OCI-LY3 (cell line): ENCODE results near the gene DPAGT1.

Source experiments
- H2AFZ ChIP-seq: fragments of 200-600, 300-600 bp; shearing (Covaris generic); 2 replicates; pipeline ENCODE4 v1.6.0; 2014; ENCODE audit warnings: antibody characterized with exemption, low read depth, low read length
- H3K27ac ChIP-seq: fragments of 200-600, 300-600 bp; sonication (generic); 2 replicates; pipeline ENCODE4 v1.5.1; 2014; ENCODE audit warnings: mild to moderate bottlenecking, low read length, moderate library complexity, mixed read lengths
- H3K27me3 ChIP-seq: fragments of 200-600, 300-600 bp; sonication (generic); 2 replicates; pipeline ENCODE4 v1.6.1; 2014; ENCODE audit warnings: low read depth, low read length, mixed read lengths
- H3K36me3 ChIP-seq: fragments of 200-600, 300-600 bp; sonication (generic); replicated peaks from 2 replicates; pipeline ENCODE3; 2014; ENCODE audit warnings: low read depth, low read length, mixed read lengths
- H3K4me1 ChIP-seq: fragments of 300-600, 200-600 bp; sonication (generic); 2 replicates; pipeline ENCODE4 v1.6.1; 2014; ENCODE audit warnings: low read length, mixed read lengths
- H3K4me2 ChIP-seq: fragments of 200-600, 300-600 bp; sonication (generic); 2 replicates; pipeline ENCODE4 v1.6.1; 2014; ENCODE audit warnings: low read length, mixed read lengths
- H3K4me3 ChIP-seq: fragments of 300-600, 200-600 bp; sonication (generic); 2 replicates; pipeline ENCODE4 v1.5.1; 2014; ENCODE audit warnings: antibody characterized with exemption, mild to moderate bottlenecking, low read length, moderate library complexity
- H3K79me2 ChIP-seq: fragments of 300-600, 200-600 bp; shearing (Covaris generic); 2 replicates; pipeline ENCODE4 v1.6.1; 2014; ENCODE audit warnings: mild to moderate bottlenecking, low read length, mixed read lengths
- H3K9ac ChIP-seq: fragments of 300-600, 200-600 bp; shearing (Covaris generic); 2 replicates; pipeline ENCODE4 v1.6.0; 2014; ENCODE audit warnings: mild to moderate bottlenecking, low read length, moderate library complexity
- H3K9me3 ChIP-seq: fragments of 200-600, 300-600 bp; shearing (Covaris generic); 2 replicates; pipeline ENCODE4 v1.6.1; 2014; ENCODE audit warnings: low read length, mixed read lengths; ENCODE audit not compliant: insufficient read depth
- H4K20me1 ChIP-seq: fragments of 200-600, 300-600 bp; sonication (generic); 2 replicates; pipeline ENCODE4 v1.6.1; 2016; ENCODE audit warnings: low read length, mixed read lengths; ENCODE audit not compliant: insufficient read depth
- CTCF ChIP-seq: fragments of 200-600, 300-600 bp; sonication (generic); IDR thresholded peaks from 2 replicates; pipeline ENCODE4 v1.5.1; 2014; ENCODE audit warnings: antibody characterized with exemption, low read length, low read depth
- EZH2phosphoT487 ChIP-seq: fragments of 200-600 bp; shearing (Covaris generic); IDR thresholded peaks from 2 replicates; pipeline ENCODE4 v1.6.1; 2018; ENCODE audit warnings: antibody characterized with exemption, mixed run types, low read depth

DPAGT1 gene

GRCh38 chr11:119112314-119113020, 10.8 kb upstream of the DPAGT1 start:
- Histone ChIP-seq H3K9me3 (no peaks in the 10 kb centered on the region), H2AFZ (no peak overlapping the region), H3K4me2 (no peak overlapping the region), H3K27ac (no peak overlapping the region), H3K4me3 (no peak overlapping the region), H3K36me3 (peaks cover 9% of the 10 kb centered on the region), H3K9ac (no peak overlapping the region), H3K27me3 (no peaks in the 10 kb centered on the region), H3K79me2 (peaks cover 24% of the 10 kb centered on the region; the same call in 1 of the 2 replicates), H3K4me1 (peaks cover 10% of the 10 kb centered on the region), H4K20me1 (no peaks in the 10 kb centered on the region)
- TF ChIP-seq EZH2phosphoT487 (no peak), CTCF (no peak)

GRCh38 chr11:119111361-119111925, 9.8 kb upstream of the DPAGT1 start:
- H3K4me2 ChIP-seq: no peak overlapping the region
- TF ChIP-seq CTCF (no peak), EZH2phosphoT487 (no peak)

GRCh38 chr11:119110439-119110838, 8.8 kb upstream of the DPAGT1 start:
- Histone ChIP-seq H4K20me1 (no peaks in the 10 kb centered on the region), H3K9ac (no peak overlapping the region), H3K79me2 (peaks cover 26% of the 10 kb centered on the region; the same call in 1 of the 2 replicates), H3K36me3 (peaks cover 9% of the 10 kb centered on the region), H3K4me3 (no peak overlapping the region), H3K4me2 (no peak overlapping the region), H3K4me1 (peaks cover 19% of the 10 kb centered on the region), H3K27me3 (no peaks in the 10 kb centered on the region), H2AFZ (no peak overlapping the region), H3K9me3 (no peaks in the 10 kb centered on the region), H3K27ac (no peak overlapping the region)
- TF ChIP-seq CTCF (no peak), EZH2phosphoT487 (no peak)

More at GRCh38 chr11:119111361-119111925, 9.8 kb upstream of the DPAGT1 start:
- Histone ChIP-seq H2AFZ (no peak overlapping the region), H3K4me1 (peaks cover 14% of the 10 kb centered on the region), H3K27me3 (no peaks in the 10 kb centered on the region), H4K20me1 (no peaks in the 10 kb centered on the region), H3K9ac (no peak overlapping the region), H3K4me3 (no peak overlapping the region), H3K79me2 (peaks cover 26% of the 10 kb centered on the region; the same call in 1 of the 2 replicates), H3K36me3 (peaks cover 9% of the 10 kb centered on the region), H3K27ac (no peak overlapping the region), H3K9me3 (no peaks in the 10 kb centered on the region)

GRCh38 chr11:119109843-119110242, 8.2 kb upstream of the DPAGT1 start:
- Histone ChIP-seq H3K27me3 (no peaks in the 10 kb centered on the region), H2AFZ (no peak overlapping the region), H3K4me2 (no peak overlapping the region), H3K79me2 (peaks cover 26% of the 10 kb centered on the region; the same call in 1 of the 2 replicates), H3K9ac (no peak overlapping the region), H4K20me1 (no peaks in the 10 kb centered on the region), H3K27ac (no peak overlapping the region), H3K4me3 (no peak overlapping the region), H3K9me3 (no peaks in the 10 kb centered on the region), H3K4me1 (peaks cover 19% of the 10 kb centered on the region), H3K36me3 (peaks cover 9% of the 10 kb centered on the region)
- TF ChIP-seq EZH2phosphoT487: no peak
- TF ChIP-seq CTCF: no peak
